K562 (cell line): ENCODE results near the gene COPS4. TPM values are rescaled to one million over a fixed set of nuclear protein-coding genes. Genes with fewer than 3 reads are reported as not detected.

Experiments used
- ATAC-seq: fragments of 200-7000 bp; cut with Tn5 transposase; 3 replicates; pipeline ENCODE4 v1.9.1; 2020; ENCODE audit warnings: moderate library complexity
- BruUV-seq: library from RNA; stranded (reverse); fragments of 400-500 nt; replicated peaks from 2 replicates; lab custom pipeline; 2021; lab: Mats Ljungman, UMichigan
- CTCF ChIA-PET: fragments of 300-600 bp; formaldehyde crosslinking; extraction: SDS; loops from one replicate; lab custom pipeline; 2021; ENCODE audit warnings: low intra/inter-chr PET ratio; lab: Yijun Ruan, JAX
- POLR2A ChIA-PET: fragments of 300-600, 350-650 bp; sonication (Branson Sonifier 250); formaldehyde crosslinking; extraction: SDS; loops from one replicate; lab custom pipeline; 2021; ENCODE audit warnings: antibody characterized with exemption, inconsistent platforms; lab: Yijun Ruan, JAX
- DNase-seq, 4 experiments: peaks; one replicate each; pipeline versions ENCODE4 v3.0.0 to v3.0.0-alpha.2; 2011 to 2018; ENCODE audit warnings: low spot score in 3 of 4, mixed read lengths in 3 of 4; ENCODE audit errors: extremely low read depth in 1 of 4
- FAIRE-seq: peaks from 2 replicates; lab custom pipeline; 2011; peaks lifted over from hg19 to GRCh38; lab: Jason Lieb, UNC
- H2AFZ ChIP-seq: 2 replicates; pipeline ENCODE4 v1.6.0; 2011; ENCODE audit warnings: low read depth, low read length, control low read depth, inconsistent platforms
- H3K27ac ChIP-seq: fragments of 200-600 bp; 3 replicates; pipeline ENCODE4 v1.8.0; 2011; ENCODE audit warnings: low read depth, mild to moderate bottlenecking, control low read depth, inconsistent platforms, low read length, moderate library complexity, mixed read lengths; ENCODE audit errors: extremely low read depth
- H3K27me3 ChIP-seq, 2 experiments: fragments of 300-600 bp in 1 of 2; 2 replicates in 1 of 2; 3 replicates in 1 of 2; pipeline versions ENCODE4 v1.6.0 to v1.8.0; 2011; ENCODE audit warnings: inconsistent platforms in 2 of 2, low read length in 2 of 2, mild to moderate bottlenecking in 1 of 2, mixed read lengths in 1 of 2, moderate library complexity in 1 of 2; ENCODE audit not compliant: control insufficient read depth in 2 of 2, insufficient read depth in 2 of 2
- H3K36me3 ChIP-seq: fragments of 300-600 bp; 3 replicates; pipeline ENCODE4 v1.8.0; 2011; ENCODE audit warnings: mild to moderate bottlenecking, low read length, inconsistent platforms; ENCODE audit not compliant: control insufficient read depth, insufficient read depth
- H3K4me1 ChIP-seq, 2 experiments: fragments of 200-600 bp in 1 of 2; replicated peaks in 1 of 2; 2 replicates in 1 of 2; 3 replicates in 1 of 2; pipeline versions ENCODE4 v1.5.1 to v1.8.0; 2011; ENCODE audit warnings: inconsistent platforms in 2 of 2, low read length in 2 of 2, mild to moderate bottlenecking in 1 of 2, mixed read lengths in 1 of 2, moderate library complexity in 1 of 2; ENCODE audit not compliant: control insufficient read depth in 2 of 2, insufficient read depth in 2 of 2
- H3K4me2 ChIP-seq: 2 replicates; pipeline ENCODE4 v1.6.1; 2011; ENCODE audit warnings: low read length, control low read depth, inconsistent platforms, mixed read lengths; ENCODE audit not compliant: insufficient read depth
- H3K4me3 ChIP-seq: fragments of 200-600 bp; sonication (generic), shearing (Covaris generic); 2 replicates; pipeline ENCODE4 v1.5.1; 2016; ENCODE audit warnings: control low read depth, inconsistent platforms
- H3K79me2 ChIP-seq: fragments of 200-600 bp; 3 replicates; pipeline ENCODE4 v1.8.0; 2011; ENCODE audit warnings: low read length, inconsistent platforms; ENCODE audit not compliant: control insufficient read depth, insufficient read depth
- H3K9ac ChIP-seq, 2 experiments: 2 replicates each; pipeline versions ENCODE4 v1.6.0 to v1.6.1; 2011; ENCODE audit warnings: low read depth in 2 of 2, low read length in 2 of 2, control low read depth in 1 of 2, inconsistent platforms in 1 of 2, mild to moderate bottlenecking in 1 of 2, mixed read lengths in 1 of 2; ENCODE audit not compliant: insufficient read depth in 1 of 2
- H3K9me1 ChIP-seq: one replicate; pipeline ENCODE4 v1.6.0; 2011; ENCODE audit warnings: inconsistent platforms, mild to moderate bottlenecking, low read length, moderate library complexity; ENCODE audit not compliant: control insufficient read depth, insufficient read depth
- H3K9me3 ChIP-seq: replicated peaks from 2 replicates; pipeline ENCODE4 v1.5.1; 2011; ENCODE audit warnings: low read depth, low read length, inconsistent platforms; ENCODE audit not compliant: control insufficient read depth, insufficient read depth
- H4K20me1 ChIP-seq: replicated peaks from 2 replicates; pipeline ENCODE4 v1.6.1; 2011; ENCODE audit warnings: low read length, inconsistent platforms, mixed read lengths; ENCODE audit not compliant: control insufficient read depth, insufficient read depth
- EP400 ChIP-seq: fragments of 450-650 bp; IDR thresholded peaks from 2 replicates; pipeline ENCODE4 v1.6.1; 2017; ENCODE audit warnings: antibody characterized with exemption, mild to moderate bottlenecking, moderate library complexity
- KDM5B ChIP-seq: fragments of 200-600 bp; sonication (generic); IDR thresholded peaks from 2 replicates; pipeline ENCODE4 v1.6.1; 2012; ENCODE audit warnings: low read depth, mild to moderate bottlenecking, moderate library complexity, low read length, control low read depth, inconsistent platforms; ENCODE audit not compliant: insufficient replicate concordance
- LEF1 ChIP-seq: fragments of 450-650 bp; IDR thresholded peaks from 2 replicates; pipeline ENCODE4 v1.6.1; 2016; ENCODE audit warnings: mild to moderate bottlenecking
- NFRKB ChIP-seq: fragments of 450-650 bp; IDR thresholded peaks from 2 replicates; pipeline ENCODE4 v1.6.1; 2016; ENCODE audit warnings: low read depth
- PML ChIP-seq: IDR thresholded peaks from 2 replicates; pipeline ENCODE4 v1.6.1; 2012; ENCODE audit warnings: low read length, inconsistent platforms
- ZBTB40 ChIP-seq, 2 experiments: fragments of 450-650 bp in 1 of 2; sonication (generic) in 1 of 2; formaldehyde crosslinking in 1 of 2; IDR thresholded peaks; 2 replicates each; pipeline versions ENCODE4 v1.7.1 to v1.9.0; 2016 to 2022; ENCODE audit warnings: inconsistent platforms in 1 of 2, mild to moderate bottlenecking in 1 of 2, missing genetic modification reagents in 1 of 2
- WGBS: fragments of 100-300 bp; shearing (Covaris generic); methylation state at CpG from one replicate; pipeline ENCODE4 v1.1.6; 2016; ENCODE audit warnings: low coverage, mixed read lengths; ENCODE audit not compliant: insufficient coverage; ENCODE audit errors: missing lambda C conversion rate; 5-methylcytosine and 5-hydroxymethylcytosine counted together
- in situ Hi-C: fragments of 300-500 bp; cut with MboI; formaldehyde crosslinking; loops from 4 replicates; pipeline ENCODE4 v1.15.0; 2018; ENCODE audit warnings: inconsistent platforms, mixed read lengths
- intact Hi-C: fragments of 100-400 bp; cut with micrococcal nuclease; formaldehyde crosslinking; loops from 2 replicates; pipeline ENCODE4 v1.14.2; 2022
- polyA plus RNA-seq, 8 experiments: library from polyadenylated mRNA; depleted of rRNA in 4 of 8; stranded (reverse) in 5 of 8; unstranded in 3 of 8; fragments of >200 nt; fragmentation: Nextera tagmentation in 2 of 8; fragmentation: Illumina TruSeq in 1 of 8; extraction: Ambion mirVana in 2 of 8; extraction: Trizol in 1 of 8; gene quantifications; 2 replicates each; pipeline versions ENCODE4 v1.2.1 to v1.2.3, GENCODE V29; 2011 to 2014; ENCODE audit warnings: inconsistent platforms in 1 of 8, missing spikeins in 1 of 8
- total RNA-seq, 7 experiments: library from RNA; depleted of rRNA in 6 of 7; stranded (reverse); fragments of >200 nt in 6 of 7; fragmentation: Illumina TruSeq in 2 of 7; extraction: Trizol in 2 of 7; gene quantifications; 2 replicates each; pipeline versions ENCODE4 v1.2.1 to v1.2.3, GENCODE V29; 2011 to 2021; ENCODE audit warnings: low replicate concordance in 1 of 7
- TF ChIP-seq, protein P1 (sequence below): fragments of 450-650 bp; IDR thresholded peaks from 2 replicates; pipeline ENCODE4 v1.6.1; 2016; ENCODE audit warnings: low read depth, mild to moderate bottlenecking, moderate library complexity

The COPS4 gene
- total and polyA plus RNA-seq, 9 of the 15 experiments (the other 6 are each of a cell fraction or from before 2014, with no cell fraction given) = 44.7 to 180 (median 70.9) TPM

- Histone ChIP-seq H2AFZ (peak overlapping the region; percentile 90), H3K4me1 (peaks cover 6 to 11% of the 10 kb centered on the region in 2 experiments; a peak in 3 of 5 replicates), H3K36me3 (no peaks in the 10 kb centered on the region), H4K20me1 (no peaks in the 10 kb centered on the region), H3K27me3 (no peaks in the 10 kb centered on the region), H3K9me3 (no peaks in the 10 kb centered on the region), H3K9ac (peak overlapping the region in 1 of 2 experiments; percentile 84; a peak in 3 of 4 replicates), H3K9me1 (no peaks in the 10 kb centered on the region), H3K4me2 (peak overlapping the region; percentile 92), H3K79me2 (peaks cover 41% of the 10 kb centered on the region), H3K27ac (peak overlapping the region; percentile 89), H3K4me3 (peak overlapping the region; percentile 87)
- POLR2A ChIA-PET = interaction anchor here (0.6 to 2.9 kb wide), 8 partner anchors 14 to 124 kb away, joined by 3 to 14 read pairs (median 4); partner anchors contain the start of genes COPS4 and THAP9
- ATAC-seq (no peak), DNase-seq (peak in 1 of 4 experiments; percentile 29), FAIRE-seq (no peak)
- intact Hi-C loops = loop anchor here (1.0 to 10.0 kb wide), 5 partner anchors 22 to 639 kb away; partner anchors contain the start of genes COPS4, COQ2, HNRNPD and THAP9
- TSS peak; percentile 99 for BruUV-seq
- WGBS = 0% methylated on average over 13 of the region's 13 CpGs
- CTCF ChIA-PET = interaction anchor here (0.8 kb wide), 1 partner anchor 21 kb away, joined by 6 read pairs; no protein-coding TSS in a partner anchor
- in situ Hi-C loops = no loop called here
- TF ChIP-seq, protein P1, sequence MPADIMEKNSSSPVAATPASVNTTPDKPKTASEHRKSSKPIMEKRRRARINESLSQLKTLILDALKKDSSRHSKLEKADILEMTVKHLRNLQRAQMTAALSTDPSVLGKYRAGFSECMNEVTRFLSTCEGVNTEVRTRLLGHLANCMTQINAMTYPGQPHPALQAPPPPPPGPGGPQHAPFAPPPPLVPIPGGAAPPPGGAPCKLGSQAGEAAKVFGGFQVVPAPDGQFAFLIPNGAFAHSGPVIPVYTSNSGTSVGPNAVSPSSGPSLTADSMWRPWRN = 0 out of 2 replicates have a peak, but pooled peaks have one; percentile 13
- TF ChIP-seq PML (0 out of 2 replicates have a peak, but pooled peaks have one; percentile 35), NFRKB (peak; percentile 67), KDM5B (peak; percentile 41), LEF1 (peak; percentile 14; the same call in 1 of the 2 replicates), ZBTB40 (IDR thresholded peaks at IDR 0.05) (0 out of 2 replicates have a peak, but pooled peaks have one; percentile 23), ZBTB40 (CRISPR knock-in tag; IDR thresholded peaks at IDR 0.05) (no peak), EP400 (peak; percentile 19)
These were observed 21.5 kb upstream of the COPS4 start for GRCh38 chr4:83013420-83013867.
